Testis (tissue), 2 donors: ENCODE data around the gene CARD19.

ENCODE experiments used
- CTCF ChIP-seq, 3 experiments: fragments of 450-650 bp in 2 of 3; fragments of 200-600 bp in 1 of 3; sonication (generic) in 1 of 3; IDR thresholded peaks; one replicate each; pipeline ENCODE4 v1.5.1; 2016 to 2019; ENCODE audit warnings: antibody characterized with exemption in 3 of 3, mild to moderate bottlenecking in 2 of 3, moderate library complexity in 1 of 3
- POLR2A ChIP-seq: fragments of 450-650 bp; IDR thresholded peaks from one replicate; pipeline ENCODE4 v1.6.1; 2017; ENCODE audit warnings: antibody characterized with exemption, mild to moderate bottlenecking, moderate library complexity

GRCh38 chr9:93091056-93091452 is 5.0 kb upstream of the CARD19 start:
- TF ChIP-seq CTCF (IDR thresholded peaks at IDR 0.05) (no peak), POLR2A (no peak)
